Stimulated activated CD8-positive, alpha-beta memory T cell treated with anti-CD3 and anti-CD28 coated beads, Interleukin-12 subunit alpha, Interleukin-12 subunit beta, amount 100 ng/mL, for 4 hours (primary cell): ENCODE results near the gene BFSP2.

Source experiments
- DNase-seq: peaks from one replicate; pipeline ENCODE4 v3.0.0-alpha.2; 2020; ENCODE audit warnings: low read depth

Gene BFSP2, protein sequence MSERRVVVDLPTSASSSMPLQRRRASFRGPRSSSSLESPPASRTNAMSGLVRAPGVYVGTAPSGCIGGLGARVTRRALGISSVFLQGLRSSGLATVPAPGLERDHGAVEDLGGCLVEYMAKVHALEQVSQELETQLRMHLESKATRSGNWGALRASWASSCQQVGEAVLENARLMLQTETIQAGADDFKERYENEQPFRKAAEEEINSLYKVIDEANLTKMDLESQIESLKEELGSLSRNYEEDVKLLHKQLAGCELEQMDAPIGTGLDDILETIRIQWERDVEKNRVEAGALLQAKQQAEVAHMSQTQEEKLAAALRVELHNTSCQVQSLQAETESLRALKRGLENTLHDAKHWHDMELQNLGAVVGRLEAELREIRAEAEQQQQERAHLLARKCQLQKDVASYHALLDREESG

DNA sequence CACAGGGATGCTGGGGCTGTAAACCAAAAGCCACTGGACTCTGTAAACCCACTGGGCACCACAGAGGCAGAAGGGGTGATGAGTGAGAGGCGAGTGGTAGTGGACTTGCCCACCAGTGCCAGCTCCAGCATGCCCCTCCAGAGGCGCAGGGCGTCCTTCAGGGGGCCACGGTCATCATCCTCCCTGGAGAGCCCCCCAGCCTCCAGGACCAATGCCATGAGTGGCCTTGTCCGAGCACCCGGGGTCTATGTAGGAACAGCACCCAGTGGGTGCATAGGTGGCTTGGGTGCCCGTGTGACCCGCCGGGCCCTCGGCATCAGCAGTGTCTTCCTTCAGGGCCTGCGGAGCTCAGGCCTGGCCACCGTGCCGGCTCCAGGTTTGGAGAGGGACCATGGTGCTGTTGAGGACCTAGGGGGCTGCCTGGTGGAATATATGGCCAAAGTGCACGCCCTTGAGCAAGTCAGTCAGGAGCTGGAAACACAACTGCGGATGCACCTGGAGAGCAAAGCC lies at the start of gene BFSP2:
BFSP2 (plus strand) TSS at position 51 of the 510 bp plus-strand sequence; CDS start at position 79, 28 bp downstream.
- no peak for DNase-seq

DNA sequence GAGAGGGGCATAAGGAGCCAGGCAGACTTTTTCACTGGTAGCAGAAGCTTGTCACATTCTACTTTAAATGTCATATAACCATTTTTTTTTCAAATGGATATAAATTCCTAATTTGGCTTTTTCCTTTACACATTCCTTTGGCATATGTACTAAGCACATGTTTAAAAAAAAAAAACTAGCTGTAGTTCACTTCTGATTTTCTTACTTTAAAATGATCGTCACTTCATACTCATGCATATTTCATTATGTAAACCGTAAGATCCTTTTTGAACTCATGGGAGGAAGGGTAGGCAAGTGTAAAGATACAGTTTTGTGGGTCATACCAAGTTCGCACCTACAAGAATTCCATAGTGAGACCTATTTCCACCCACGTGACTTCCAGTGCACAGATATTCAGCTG lies 45.1 kb upstream of the BFSP2 start:
- DNase-seq = no peak

DNA sequence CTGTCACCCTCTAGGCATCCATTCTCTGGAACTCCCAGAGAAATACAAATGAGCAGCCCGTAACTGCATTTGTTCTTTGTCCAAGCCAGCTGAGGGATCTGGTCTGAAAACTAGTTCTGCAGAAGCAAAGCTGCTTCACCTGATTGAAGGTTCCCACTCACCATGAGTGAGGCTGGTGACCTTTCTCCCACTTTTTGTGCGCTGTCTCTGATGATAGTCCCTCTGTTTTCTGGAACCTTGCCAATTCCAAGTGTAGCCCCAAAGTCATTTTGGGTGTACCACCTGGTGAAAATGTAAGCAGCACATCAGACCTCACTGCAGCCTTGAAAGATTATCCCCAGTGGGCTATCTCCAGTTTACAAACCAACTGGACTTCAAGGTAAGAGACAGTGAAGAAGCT lies 39.4 kb upstream of the BFSP2 start:
- no peak for DNase-seq

DNA sequence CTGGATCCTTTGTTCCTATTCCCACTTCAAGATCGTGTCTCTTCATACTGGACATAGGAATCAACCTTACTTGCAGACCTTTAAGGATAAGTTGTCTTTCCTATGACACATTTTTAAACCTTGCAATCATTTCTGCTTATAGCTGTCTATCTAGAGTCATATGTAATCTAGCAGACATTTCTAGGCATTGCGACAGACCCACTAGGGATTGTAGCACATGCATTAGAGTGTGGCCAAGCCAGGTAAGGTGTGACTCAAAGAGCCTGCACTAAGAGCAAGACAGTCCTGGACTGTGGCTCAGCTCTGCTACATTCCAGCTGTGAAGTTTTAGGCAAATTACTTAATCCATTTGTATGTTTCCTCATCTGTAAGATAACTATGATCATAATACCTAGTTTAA lies 38.8 kb upstream of the BFSP2 start:
- no peak for DNase-seq

DNA sequence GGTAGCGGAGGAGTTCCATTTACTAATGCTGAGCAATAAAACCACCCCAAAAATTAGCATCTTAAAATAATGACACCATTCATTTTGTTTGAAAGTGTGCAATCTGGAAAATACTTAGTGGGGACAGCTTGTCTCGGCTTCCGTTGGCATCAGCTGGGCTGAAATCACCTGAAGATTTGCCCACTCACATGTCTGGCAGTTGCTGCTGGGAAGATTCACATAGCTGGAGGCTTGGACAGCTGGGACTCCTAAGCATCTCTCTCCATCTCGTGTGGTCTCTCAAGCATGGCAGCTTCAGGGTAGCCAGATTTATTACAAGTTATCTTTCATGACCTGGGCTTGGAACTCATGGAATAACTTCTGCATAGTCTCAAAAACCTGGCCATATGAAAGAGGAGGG lies 38.4 kb upstream of the BFSP2 start:
- no peak for DNase-seq

DNA sequence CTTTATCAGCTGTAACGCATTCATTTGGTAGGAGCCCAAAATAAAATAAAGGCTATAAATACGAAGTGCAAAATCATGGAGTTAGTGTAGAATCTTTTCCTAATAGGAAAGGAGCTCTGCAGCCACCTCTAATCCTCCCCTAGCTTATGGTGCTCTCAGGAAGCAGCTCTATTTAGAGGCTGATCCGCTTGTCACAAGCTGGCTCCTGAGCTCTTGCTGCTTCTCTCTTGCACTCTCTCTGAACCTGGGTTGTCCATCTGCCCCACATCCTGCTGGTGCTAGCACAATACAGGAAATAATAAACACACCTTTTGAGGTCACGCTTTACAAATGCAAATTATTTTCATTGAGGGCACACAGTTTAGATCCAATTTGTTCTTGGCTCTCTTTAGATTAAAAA lies 37.3 kb upstream of the BFSP2 start:
- no peak for DNase-seq

DNA sequence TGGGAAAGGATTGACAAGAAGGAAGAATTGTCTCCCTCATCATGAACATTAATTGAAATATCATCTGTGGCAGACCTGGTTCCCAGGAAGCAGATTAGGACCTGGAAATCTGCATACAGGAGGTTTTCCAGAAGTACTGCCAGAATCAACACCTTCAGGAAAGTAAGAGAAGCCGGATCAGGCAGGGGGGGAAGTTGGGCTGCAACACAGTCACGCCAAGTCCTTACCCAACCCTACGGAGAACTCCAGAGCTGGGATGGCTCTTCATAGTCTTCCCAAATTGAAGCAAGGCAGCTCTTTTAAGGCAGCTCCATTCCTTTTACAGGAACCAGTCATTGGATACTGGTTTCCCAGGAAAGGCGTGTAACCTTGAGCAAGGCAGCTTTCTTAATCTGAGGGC lies 35.2 kb upstream of the BFSP2 start:
- DNase-seq = no peak

DNA sequence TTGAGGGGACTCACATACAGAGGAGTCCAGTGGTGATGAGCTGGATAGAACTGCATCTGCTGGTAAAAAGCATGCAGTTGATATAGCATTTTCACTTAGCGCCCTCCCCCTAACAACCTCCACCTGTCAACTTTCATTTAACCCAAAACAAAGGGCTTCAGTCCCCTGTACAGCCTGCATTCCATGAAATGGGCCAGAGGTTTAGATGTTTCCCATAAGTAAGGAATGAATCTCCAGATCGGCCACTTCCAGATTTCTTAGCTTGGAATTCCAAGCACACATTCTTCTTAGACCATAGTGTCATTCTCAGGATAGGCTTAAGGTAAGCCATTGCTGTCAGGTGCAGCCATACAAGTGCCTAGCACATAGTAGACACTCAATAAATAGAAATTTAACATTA lies 32.9 kb upstream of the BFSP2 start:
- DNase-seq = no peak

DNA sequence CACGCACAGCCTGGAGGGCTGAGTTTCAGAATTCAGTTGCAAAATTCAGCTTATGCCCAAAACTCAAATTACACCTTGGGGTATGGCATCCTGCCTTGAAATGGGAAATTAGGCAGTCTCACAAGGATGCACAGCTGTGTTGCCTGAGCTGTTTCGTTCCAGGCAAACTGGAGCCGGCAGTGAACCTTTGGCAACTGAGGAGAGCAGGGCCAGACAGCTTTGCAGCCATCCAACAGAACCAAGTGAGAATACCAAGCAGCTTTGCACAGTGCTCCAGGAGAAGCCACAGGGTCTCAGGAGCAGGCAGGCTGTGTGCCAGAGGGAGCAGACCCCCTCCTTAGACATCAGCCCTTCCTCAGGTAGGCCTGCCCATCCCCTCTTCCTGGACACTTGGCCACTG lies 32.5 kb upstream of the BFSP2 start:
- no peak for DNase-seq

DNA sequence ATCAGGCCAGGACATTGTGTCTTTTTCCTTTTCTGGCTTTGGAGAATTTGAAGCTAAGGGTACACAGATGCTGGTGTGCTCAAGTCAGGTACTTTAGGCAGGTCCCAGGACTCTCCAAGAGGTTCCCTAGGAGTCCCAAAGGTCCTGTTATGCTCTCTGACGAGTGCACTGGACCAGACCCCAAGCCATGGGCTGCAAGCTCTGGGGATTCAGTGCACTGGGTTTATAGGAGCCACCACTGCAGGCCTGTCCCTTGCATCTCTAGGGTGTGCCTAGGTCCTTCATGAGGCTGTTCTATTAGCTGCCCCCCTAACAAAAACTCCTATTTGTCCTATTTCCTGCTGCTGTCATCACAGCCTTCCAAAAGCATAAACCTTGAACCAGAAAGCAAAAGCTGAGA lies 31.9 kb upstream of the BFSP2 start:
- no peak for DNase-seq

DNA sequence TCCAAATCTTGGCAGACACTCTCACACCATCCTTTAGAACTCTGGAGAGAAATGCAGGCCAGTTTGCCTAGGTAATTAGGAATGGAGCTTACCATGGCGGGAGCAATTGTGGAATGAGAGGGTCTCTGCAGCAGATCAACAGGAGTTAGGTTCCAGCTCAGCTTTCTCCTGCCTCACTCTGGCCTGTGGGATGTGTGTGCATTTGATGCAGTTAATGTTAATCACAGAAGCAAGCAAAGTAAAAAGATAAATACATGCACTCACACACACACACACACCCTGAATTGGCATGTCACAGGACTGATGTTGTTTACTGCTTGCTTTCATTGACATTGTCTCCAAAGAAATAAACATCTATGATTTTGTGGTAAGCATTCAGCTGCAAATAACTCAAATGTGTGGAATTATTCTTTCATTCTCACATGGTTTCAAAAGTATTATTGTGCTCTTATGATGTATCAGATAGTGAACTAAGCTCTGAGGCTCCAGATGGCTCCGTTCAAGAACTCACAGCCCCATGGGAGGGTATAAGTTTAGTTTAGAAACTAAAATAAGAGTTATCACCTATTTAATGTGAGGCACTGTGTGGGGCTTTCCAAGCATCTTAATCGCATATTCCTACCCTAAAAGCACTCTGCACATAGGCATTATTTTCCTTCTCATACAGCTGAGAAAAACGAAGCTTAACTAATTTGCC lies 31.3 kb upstream of the BFSP2 start:
- no peak for DNase-seq

DNA sequence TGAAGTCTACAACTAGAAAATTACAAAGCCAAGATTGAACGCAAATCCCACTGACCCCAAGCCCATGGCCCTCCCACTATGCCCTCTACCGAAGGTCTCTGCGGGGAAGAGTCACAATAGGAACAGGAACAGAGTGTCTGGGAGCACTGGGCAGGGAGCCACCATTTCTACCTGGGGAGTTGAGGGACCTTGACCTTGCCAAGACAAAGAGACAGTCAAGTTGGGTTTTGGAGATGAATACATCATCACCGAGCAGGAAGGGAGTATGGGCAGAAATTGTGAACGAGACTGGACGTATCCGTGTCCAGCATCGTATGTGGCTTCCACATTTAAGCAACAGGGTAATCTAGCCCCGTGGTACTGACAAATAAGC lies 30.8 kb upstream of the BFSP2 start:
- DNase-seq = no peak

DNA sequence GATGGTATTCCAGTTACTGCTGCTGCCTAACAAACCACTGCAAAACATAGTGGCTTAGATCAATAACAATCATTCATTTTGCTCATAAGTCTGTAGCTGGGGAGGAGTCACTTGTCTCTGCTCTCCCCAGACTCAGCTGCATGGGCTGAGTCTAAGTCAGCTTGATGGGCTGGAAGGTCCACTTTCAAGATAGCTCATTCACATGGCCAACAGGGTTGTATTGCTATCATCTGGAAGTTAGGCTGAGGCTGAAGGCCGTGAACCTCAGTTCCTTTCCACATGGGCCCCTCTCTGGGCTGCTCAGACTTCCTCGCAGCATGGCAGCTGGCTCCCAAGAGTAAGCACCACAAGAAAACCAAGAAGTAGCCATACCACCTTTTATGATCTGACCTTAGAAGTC lies 28.7 kb upstream of the BFSP2 start:
- no peak for DNase-seq

DNA sequence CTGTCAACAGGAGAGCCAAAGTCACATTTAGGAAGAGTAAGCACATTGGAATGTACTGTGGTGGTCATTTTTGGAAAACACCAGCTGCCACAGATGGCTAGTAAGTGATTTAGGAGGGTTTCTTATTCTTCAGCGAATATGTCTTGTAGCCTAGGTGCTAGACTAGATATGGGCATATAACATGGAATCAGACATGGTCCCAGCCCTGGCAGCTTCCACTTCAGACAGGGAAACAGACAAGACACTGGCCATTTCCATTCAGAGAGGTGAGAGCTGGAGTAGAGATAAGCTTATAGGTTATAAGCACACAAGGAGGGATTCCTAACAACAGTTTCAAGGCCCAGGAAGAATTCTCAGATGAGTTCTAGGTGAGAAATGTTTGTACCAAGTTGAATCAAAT lies 28.2 kb upstream of the BFSP2 start:
- no peak for DNase-seq

DNA sequence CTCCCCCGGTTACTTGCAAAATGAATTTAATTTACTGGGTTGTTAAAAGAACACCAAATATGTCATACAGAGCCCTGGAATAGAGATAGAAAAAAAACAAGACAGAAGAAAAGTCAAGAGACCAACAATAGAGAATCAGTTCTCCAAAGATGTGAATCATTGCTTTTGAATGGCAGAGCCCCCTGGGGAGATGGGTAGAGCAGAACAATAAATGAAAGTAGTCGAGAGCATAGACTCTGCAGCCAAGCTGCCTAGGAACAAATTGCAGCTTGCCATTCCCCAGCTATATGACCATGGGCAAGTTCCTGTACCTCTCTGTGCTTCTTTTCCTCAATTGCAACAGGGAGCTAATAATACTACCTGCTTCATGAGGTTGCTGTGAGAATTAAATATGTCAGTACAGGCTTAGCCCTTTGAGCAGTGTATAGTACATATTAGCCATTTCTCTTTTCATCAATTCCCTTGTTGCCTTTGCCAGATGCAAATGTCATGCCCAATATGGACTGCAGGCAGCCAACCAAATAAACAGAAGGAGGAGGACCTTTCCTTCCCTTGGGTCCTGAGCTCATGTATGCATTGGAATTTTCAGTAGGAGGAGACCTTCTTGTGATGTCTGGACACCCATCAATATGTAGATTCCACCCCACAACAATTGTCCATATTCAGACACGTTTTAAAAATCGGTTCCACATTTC lies 25.0 kb upstream of the BFSP2 start:
- DNase-seq = no peak

DNA sequence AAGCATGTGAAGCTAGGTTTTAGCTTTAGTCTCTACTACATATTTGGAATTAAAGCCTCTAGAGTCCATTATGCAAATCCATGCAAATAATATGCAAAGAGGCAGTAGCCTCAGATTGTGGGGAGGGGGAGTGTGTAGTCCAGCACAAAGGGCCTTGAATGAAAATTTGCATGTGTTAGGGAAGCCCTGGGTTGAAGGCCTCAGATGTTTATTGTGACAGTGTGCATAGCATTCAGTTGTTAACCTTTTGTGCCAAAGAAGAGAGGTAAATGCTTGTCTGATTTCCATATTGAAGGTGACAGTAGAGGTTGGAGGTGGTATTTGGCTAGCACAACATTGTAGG lies 24.5 kb upstream of the BFSP2 start:
- no peak for DNase-seq

DNA sequence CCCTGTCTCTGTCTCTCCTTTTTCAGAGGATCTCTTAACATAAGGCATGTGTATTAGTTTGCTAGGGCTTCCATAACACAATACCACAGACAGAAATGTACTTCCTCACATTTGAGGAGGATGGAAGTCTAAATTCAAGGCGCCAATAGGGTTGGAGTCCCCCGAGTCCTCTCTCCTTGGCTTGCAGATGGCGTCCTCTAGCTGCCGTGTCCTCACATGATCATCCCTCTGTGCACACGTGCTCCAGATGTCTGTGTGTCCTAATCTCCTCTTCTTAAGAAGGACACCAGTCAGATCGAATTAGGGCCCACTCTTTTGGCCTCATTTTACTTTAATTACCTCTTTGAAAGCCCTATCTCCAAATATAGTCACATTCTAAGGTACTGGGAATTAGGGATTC lies 23.0 kb upstream of the BFSP2 start:
- DNase-seq = no peak

DNA sequence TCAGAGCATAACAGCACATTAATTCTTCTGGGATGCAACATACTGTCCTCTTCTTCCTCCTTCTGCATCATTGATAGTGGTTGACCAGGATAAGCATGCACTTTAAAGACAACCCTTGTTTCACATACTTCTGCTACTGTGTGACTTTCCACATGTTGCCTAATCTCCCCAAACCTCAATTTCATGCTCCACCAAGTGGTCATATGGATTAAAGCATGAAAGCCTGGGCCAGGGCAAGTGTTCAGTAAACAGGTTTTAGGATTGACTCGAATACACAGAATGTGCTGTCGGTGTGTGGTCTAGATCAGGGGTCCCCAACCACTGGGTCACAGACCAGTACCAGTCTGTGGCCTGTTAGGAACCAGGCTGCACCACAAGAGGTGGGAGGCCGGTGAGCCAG lies 22.5 kb upstream of the BFSP2 start:
- DNase-seq = no peak

DNA sequence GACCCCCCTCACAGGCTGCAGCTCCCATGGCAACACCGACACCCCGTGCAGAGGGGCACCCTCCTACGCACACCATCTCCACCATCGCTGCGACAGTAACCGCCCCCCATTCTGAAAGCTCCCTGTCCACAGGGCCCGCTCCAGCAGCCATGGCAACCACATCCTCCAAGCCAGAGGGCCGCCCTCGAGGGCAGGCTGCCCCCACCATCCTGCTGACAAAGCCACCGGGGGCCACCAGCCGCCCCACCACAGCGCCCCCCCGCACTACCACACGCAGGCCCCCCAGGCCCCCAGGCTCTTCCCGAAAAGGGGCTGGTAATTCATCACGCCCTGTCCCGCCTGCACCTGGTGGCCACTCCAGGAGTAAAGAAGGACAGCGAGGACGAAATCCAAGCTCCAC lies 19.9 kb upstream of the BFSP2 start:
- no peak for DNase-seq

DNA sequence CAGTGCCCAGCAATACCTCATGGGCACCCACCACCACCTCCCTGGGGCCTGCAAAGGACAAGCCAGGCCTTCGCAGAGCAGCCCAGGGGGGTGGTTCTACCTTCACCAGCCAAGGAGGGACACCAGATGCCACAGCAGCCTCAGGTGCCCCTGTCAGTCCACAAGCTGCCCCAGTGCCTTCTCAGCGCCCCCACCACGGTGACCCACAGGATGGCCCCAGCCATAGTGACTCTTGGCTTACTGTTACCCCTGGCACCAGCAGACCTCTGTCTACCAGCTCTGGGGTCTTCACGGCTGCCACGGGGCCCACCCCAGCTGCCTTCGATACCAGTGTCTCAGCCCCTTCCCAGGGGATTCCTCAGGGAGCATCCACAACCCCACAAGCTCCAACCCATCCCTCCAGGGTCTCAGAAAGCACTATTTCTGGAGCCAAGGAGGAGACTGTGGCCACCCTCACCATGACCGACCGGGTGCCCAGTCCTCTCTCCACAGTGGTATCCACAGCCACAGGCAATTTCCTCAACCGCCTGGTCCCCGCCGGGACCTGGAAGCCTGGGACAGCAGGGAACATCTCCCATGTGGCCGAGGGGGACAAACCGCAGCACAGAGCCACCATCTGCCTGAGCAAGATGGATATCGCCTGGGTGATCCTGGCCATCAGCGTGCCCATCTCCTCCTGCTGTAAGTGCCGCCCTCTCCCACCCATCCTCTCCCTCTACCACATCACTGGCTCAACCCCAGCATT lies 19.2 kb upstream of the BFSP2 start:
- DNase-seq = no peak

DNA sequence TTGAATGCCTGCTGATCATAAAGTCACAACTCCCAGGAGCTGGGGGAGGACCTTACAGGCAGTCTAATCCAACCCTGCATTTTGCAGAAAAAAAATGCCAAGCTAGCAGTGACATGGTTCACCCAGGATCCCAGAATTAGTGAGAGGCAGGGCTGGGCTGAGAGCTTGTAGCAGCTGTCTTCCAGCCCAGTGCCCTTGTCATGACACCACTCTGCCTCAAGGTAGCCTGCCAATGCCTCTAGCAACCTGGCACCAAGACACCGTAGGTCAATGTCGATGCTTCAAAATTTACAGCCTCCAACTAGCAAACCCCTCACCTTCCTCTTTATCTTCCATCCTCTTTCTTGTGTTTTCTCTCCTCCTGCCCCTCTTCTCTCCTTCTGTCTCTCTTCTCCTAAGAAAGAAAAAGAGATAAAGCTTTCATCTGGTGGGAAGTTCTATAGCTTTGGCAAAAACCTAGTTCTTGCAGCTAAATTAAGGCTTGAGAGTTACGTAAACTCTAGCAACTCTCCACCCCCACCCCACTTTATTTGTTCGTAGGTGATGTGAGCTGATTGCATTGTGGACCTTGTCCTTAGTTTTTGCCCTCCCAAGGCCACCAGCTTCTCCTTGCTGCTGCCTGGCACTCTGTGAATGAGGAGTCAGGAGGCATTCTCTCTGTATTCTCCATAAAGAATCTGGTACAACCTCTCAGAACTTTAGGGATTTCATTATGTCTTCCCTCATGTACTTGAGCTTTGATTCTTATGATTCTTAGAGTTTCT lies 18.3 kb upstream of the BFSP2 start:
- DNase-seq = no peak

DNA sequence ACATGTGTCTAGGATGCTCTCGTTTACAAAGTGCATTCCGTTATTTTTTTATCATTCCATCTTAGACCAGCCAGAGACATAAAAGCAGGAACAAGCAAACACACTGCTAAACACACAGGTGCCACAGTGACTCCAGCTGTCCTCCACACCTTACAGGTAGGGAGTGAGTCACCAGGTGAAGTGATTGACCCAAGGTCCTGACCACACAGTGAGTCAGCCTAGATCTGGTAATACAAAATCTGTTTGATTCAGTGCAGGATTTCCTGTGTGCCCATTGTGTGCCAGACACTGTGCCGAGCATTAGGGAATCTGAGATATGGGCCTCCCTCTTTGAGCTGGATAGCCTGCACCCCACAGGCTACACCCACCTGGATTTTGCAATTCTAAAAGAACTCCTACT lies 16.7 kb upstream of the BFSP2 start:
- DNase-seq = no peak
